HepG2 (cell line): ENCODE data around the gene TMEM214. TPM values are rescaled to one million over a fixed set of nuclear protein-coding genes. Genes with fewer than 3 reads are reported as not detected.

Experiments used
- ARNTL ChIP-seq: sonication (generic); formaldehyde crosslinking; IDR thresholded peaks from 2 replicates; pipeline ENCODE4 v1.4.0; 2020; ENCODE audit warnings: mild to moderate bottlenecking, missing genetic modification reagents
- ETV5 ChIP-seq: IDR thresholded peaks from 2 replicates; pipeline ENCODE4 v1.6.1; 2018; ENCODE audit warnings: missing biosample characterization, missing genetic modification reagents, inconsistent platforms, borderline replicate concordance
- FOXO1 ChIP-seq: sonication (generic); formaldehyde crosslinking; IDR thresholded peaks from 2 replicates; pipeline ENCODE4 v1.4.0; 2020; ENCODE audit warnings: missing genetic modification reagents
- HOXA5 ChIP-seq: sonication (generic); formaldehyde crosslinking; IDR thresholded peaks from 2 replicates; pipeline ENCODE4 v1.4.0; 2020; ENCODE audit warnings: missing genetic modification reagents
- JUN ChIP-seq: sonication (generic); formaldehyde crosslinking; IDR thresholded peaks from 2 replicates; pipeline ENCODE4 v1.4.0; 2020; ENCODE audit warnings: mild to moderate bottlenecking, missing genetic modification reagents
- MEIS2 ChIP-seq: sonication (generic); formaldehyde crosslinking; IDR thresholded peaks from 2 replicates; pipeline ENCODE4 v1.9.0; 2021; ENCODE audit warnings: mild to moderate bottlenecking, missing genetic modification reagents
- SOX13 ChIP-seq, 3 experiments: fragments of 450-650 bp in 1 of 3; sonication (generic) in 1 of 3; formaldehyde crosslinking in 1 of 3; IDR thresholded peaks in 2 of 3; conservative IDR thresholded peaks in 1 of 3; 2 replicates each; pipeline versions ENCODE4 v1.5.0 to v1.6.1; 2016 to 2020; ENCODE audit warnings: antibody characterized with exemption in 1 of 3, mild to moderate bottlenecking in 1 of 3, missing compliant biosample characterization in 1 of 3, missing genetic modification reagents in 1 of 3, moderate library complexity in 1 of 3
- TEAD3 ChIP-seq: optimal IDR thresholded peaks from 2 replicates; pipeline ENCODE3; 2016; ENCODE audit warnings: borderline replicate concordance
- WIZ ChIP-seq: sonication (generic); formaldehyde crosslinking; IDR thresholded peaks from 2 replicates; pipeline ENCODE4 v1.5.1; 2020; ENCODE audit warnings: mild to moderate bottlenecking, missing genetic modification reagents
- XBP1 ChIP-seq: sonication (generic); formaldehyde crosslinking; IDR thresholded peaks from 2 replicates; pipeline ENCODE4 v1.5.0; 2020; ENCODE audit warnings: missing genetic modification reagents
- ZMYM2 ChIP-seq: sonication (generic); formaldehyde crosslinking; IDR thresholded peaks from 2 replicates; pipeline ENCODE4 v1.8.0; 2022; ENCODE audit warnings: mild to moderate bottlenecking, missing genetic modification reagents
- ZNF225 ChIP-seq: sonication (generic); formaldehyde crosslinking; IDR thresholded peaks from 2 replicates; pipeline ENCODE4 v1.4.0; 2020; ENCODE audit warnings: mild to moderate bottlenecking, missing genetic modification reagents
- ZNF343 ChIP-seq: sonication (generic); formaldehyde crosslinking; IDR thresholded peaks from 2 replicates; pipeline ENCODE4 v1.4.0; 2020; ENCODE audit warnings: mild to moderate bottlenecking, missing genetic modification reagents
- ZNF737 ChIP-seq: sonication (generic); formaldehyde crosslinking; IDR thresholded peaks from 2 replicates; pipeline ENCODE4 v1.5.0; 2020; ENCODE audit warnings: missing genetic modification reagents, mild to moderate bottlenecking, borderline replicate concordance
- ZNF790 ChIP-seq: sonication (generic); formaldehyde crosslinking; IDR thresholded peaks from 2 replicates; pipeline ENCODE4 v1.8.0; 2022; ENCODE audit warnings: missing genetic modification reagents, mild to moderate bottlenecking, borderline replicate concordance
- ZNF878 ChIP-seq: sonication (generic); formaldehyde crosslinking; IDR thresholded peaks from 2 replicates; pipeline ENCODE4 v1.8.1; 2023; ENCODE audit warnings: mild to moderate bottlenecking, missing genetic modification reagents, moderate library complexity
- polyA plus RNA-seq, 8 experiments: library from polyadenylated mRNA; depleted of rRNA in 3 of 8; stranded (reverse) in 7 of 8; unstranded in 1 of 8; fragments of >200 nt; fragmentation: Illumina TruSeq in 4 of 8; extraction: Trizol in 4 of 8; gene quantifications; 2 replicates each; pipeline versions ENCODE4 v1.2.1 to v1.2.3, GENCODE V29; 2011 to 2016; ENCODE audit warnings: low read depth in 4 of 8, missing spikeins in 1 of 8, mixed read lengths in 1 of 8; ENCODE audit not compliant: insufficient read depth in 1 of 8
- total RNA-seq, 5 experiments: library from RNA; depleted of rRNA; stranded (reverse); fragments of >200 nt; fragmentation: Illumina TruSeq; extraction: Trizol; gene quantifications; 2 replicates each; pipeline ENCODE4 v1.2.3, GENCODE V29; 2016; ENCODE audit warnings: low read depth in 1 of 5
- TF ChIP-seq, protein P1 (sequence below): sonication (generic); formaldehyde crosslinking; IDR thresholded peaks from 2 replicates; pipeline ENCODE4 v1.8.0; 2022; ENCODE audit warnings: mild to moderate bottlenecking, missing genetic modification reagents, borderline replicate concordance
- TF ChIP-seq, protein P2 (sequence below): sonication (generic); formaldehyde crosslinking; IDR thresholded peaks from 2 replicates; pipeline ENCODE4 v1.5.0; 2020; ENCODE audit warnings: missing genetic modification reagents
- TF ChIP-seq, protein P3 (sequence below): sonication (generic); formaldehyde crosslinking; IDR thresholded peaks from 2 replicates; pipeline ENCODE4 v1.5.1; 2020; ENCODE audit warnings: missing genetic modification reagents, mild to moderate bottlenecking, borderline replicate concordance
- TF ChIP-seq, protein P4 (sequence below): IDR thresholded peaks from 2 replicates; pipeline ENCODE4 v1.6.1; 2016; ENCODE audit warnings: mild to moderate bottlenecking

Gene TMEM214
- total and polyA plus RNA-seq, 2 of the 13 experiments (the other 11 are each of a cell fraction or from before 2014, with no cell fraction given), result 58.3 to 132 TPM

DNA sequence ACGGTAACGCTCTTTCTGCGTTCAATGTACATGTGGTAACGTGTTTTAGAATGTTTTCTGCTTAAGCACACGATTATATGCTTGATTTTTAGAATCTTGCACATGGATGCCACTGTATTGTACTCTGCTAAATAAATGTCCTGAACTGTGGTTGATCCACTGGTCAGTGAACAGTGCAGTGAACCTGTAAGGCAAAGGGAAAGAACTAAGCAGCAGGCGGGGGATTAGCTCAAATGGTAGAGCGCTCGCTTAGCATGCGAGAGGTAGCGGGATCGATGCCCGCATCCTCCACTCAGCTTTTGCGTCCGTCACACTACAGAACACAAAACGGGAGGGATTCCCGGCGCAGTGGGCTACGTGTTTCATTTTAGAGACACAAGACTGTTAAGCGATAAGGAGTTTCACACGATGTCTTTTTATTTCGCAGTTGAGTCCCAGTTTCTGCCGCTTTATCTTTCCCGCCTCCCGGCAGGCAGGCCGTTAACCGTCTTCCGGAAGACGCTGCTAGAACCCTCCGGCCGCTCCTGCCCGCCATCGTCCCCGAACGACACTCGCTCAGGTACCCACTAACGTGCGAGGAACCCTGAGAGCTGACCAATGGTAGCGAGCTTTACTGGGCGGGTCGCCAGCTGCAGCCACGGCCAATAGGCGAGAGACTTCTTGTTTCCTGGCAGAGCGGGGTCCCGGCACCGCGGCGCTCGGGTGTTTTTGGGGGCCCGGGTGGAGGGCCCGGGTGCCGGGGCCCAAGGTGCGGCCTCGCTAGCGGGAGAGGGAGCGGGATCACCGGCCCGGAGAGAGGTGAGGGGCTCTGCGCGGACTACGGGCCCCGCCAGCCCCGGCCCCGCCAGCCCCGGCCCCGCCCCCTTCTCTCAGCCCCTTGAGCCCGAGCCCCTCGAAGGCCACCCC is 18.5 kb downstream of the TMEM214 start, which contains the start of gene AGBL5 (continued):
- TF ChIP-seq ZMYM2 (CRISPR knock-in tag) (peak; percentile 95), JUN (CRISPR knock-in tag) (no peak; the same call in none of the 2 replicates), ZNF790 (no peak), MEIS2 (CRISPR knock-in tag) (peak; percentile 96), WIZ (CRISPR knock-in tag) (no peak), HOXA5 (peak; percentile 93), ZNF343 (CRISPR knock-in tag) (peak; percentile 87; the same call in 1 of the 2 replicates), ARNTL (CRISPR knock-in tag) (peak; percentile 65), ZNF878 (peak; percentile 97), SOX13 (IDR thresholded peaks at IDR 0.05) (peak; percentile 67), SOX13 (CRISPR knock-in tag; conservative IDR thresholded peaks at IDR 0.05 in 1 of 2, IDR thresholded peaks at IDR 0.05 in 1 of 2) (no peak; a peak in 1 of 4 replicates), TEAD3 (CRISPR knock-in tag) (peak; percentile 56), FOXO1 (CRISPR knock-in tag) (peak; percentile 15; the same call in 1 of the 2 replicates), ETV5 (CRISPR knock-in tag) (peak; percentile 89), ZNF225 (CRISPR knock-in tag) (no peak), ZNF737 (CRISPR knock-in tag) (peak; percentile 93; the same call in 1 of the 2 replicates), XBP1 (CRISPR knock-in tag) (0 out of 2 replicates have a peak, but pooled peaks have one; percentile 64)
- TF ChIP-seq, protein P1, sequence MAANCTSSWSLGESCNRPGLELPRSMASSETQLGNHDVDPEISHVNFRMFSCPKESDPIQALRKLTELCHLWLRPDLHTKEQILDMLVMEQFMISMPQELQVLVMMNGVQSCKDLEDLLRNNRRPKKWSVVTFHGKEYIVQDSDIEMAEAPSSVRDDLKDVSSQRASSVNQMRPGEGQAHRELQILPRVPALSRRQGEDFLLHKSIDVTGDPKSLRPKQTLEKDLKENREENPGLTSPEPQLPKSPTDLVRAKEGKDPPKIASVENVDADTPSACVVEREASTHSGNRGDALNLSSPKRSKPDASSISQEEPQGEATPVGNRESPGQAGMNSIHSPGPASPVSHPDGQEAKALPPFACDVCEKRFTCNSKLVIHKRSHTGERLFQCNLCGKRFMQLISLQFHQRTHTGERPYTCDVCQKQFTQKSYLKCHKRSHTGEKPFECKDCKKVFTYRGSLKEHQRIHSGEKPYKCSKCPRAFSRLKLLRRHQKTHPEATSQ, result 0 out of 2 replicates have a peak, but pooled peaks have one; percentile 91
- TF ChIP-seq, protein P2, sequence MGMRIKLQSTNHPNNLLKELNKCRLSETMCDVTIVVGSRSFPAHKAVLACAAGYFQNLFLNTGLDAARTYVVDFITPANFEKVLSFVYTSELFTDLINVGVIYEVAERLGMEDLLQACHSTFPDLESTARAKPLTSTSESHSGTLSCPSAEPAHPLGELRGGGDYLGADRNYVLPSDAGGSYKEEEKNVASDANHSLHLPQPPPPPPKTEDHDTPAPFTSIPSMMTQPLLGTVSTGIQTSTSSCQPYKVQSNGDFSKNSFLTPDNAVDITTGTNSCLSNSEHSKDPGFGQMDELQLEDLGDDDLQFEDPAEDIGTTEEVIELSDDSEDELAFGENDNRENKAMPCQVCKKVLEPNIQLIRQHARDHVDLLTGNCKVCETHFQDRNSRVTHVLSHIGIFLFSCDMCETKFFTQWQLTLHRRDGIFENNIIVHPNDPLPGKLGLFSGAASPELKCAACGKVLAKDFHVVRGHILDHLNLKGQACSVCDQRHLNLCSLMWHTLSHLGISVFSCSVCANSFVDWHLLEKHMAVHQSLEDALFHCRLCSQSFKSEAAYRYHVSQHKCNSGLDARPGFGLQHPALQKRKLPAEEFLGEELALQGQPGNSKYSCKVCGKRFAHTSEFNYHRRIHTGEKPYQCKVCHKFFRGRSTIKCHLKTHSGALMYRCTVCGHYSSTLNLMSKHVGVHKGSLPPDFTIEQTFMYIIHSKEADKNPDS (CRISPR knock-in tag), result peak; percentile 86; the same call in 1 of the 2 replicates
- TF ChIP-seq, protein P3, sequence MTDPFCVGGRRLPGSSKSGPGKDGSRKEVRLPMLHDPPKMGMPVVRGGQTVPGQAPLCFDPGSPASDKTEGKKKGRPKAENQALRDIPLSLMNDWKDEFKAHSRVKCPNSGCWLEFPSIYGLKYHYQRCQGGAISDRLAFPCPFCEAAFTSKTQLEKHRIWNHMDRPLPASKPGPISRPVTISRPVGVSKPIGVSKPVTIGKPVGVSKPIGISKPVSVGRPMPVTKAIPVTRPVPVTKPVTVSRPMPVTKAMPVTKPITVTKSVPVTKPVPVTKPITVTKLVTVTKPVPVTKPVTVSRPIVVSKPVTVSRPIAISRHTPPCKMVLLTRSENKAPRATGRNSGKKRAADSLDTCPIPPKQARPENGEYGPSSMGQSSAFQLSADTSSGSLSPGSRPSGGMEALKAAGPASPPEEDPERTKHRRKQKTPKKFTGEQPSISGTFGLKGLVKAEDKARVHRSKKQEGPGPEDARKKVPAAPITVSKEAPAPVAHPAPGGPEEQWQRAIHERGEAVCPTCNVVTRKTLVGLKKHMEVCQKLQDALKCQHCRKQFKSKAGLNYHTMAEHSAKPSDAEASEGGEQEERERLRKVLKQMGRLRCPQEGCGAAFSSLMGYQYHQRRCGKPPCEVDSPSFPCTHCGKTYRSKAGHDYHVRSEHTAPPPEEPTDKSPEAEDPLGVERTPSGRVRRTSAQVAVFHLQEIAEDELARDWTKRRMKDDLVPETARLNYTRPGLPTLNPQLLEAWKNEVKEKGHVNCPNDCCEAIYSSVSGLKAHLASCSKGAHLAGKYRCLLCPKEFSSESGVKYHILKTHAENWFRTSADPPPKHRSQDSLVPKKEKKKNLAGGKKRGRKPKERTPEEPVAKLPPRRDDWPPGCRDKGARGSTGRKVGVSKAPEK (CRISPR knock-in tag), result no peak
- TF ChIP-seq, protein P4, sequence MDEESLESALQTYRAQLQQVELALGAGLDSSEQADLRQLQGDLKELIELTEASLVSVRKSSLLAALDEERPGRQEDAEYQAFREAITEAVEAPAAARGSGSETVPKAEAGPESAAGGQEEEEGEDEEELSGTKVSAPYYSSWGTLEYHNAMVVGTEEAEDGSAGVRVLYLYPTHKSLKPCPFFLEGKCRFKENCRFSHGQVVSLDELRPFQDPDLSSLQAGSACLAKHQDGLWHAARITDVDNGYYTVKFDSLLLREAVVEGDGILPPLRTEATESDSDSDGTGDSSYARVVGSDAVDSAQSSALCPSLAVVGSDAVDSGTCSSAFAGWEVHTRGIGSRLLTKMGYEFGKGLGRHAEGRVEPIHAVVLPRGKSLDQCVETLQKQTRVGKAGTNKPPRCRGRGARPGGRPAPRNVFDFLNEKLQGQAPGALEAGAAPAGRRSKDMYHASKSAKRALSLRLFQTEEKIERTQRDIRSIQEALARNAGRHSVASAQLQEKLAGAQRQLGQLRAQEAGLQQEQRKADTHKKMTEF (CRISPR knock-in tag), result peak; percentile 96
